ENCODE data around the gene TIE1.

DNA sequence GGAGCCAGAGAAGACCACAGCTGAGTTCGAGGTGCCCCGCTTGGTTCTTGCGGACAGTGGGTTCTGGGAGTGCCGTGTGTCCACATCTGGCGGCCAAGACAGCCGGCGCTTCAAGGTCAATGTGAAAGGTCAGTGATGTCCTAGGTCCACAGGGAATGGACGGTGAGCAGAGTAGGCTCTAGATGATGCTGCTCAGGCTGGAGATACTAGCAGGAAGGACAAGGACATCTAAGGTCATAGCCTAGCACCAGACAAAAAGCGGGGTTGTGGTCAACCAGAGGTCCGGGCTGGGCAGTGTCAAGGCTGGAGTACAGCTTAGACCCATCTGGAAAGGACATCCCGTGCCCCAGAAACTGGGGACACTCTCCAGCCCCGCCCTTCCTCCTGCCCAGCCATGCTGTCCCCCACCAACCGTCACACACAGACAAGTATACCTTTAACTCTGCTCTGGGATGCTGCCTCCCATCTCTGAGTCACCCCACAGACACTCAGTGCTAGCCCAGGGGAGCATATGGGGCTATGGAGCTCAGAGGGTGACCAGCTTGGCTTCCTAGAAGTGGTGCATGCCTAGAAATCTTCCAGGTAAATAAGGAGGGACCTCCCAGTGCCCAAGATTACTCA, 8.7 kb downstream of the TIE1 start:
- TF ChIP-seq POLR2A (IDR thresholded peaks at IDR 0.05), result no peak
- TF ChIP-seq, protein P1, sequence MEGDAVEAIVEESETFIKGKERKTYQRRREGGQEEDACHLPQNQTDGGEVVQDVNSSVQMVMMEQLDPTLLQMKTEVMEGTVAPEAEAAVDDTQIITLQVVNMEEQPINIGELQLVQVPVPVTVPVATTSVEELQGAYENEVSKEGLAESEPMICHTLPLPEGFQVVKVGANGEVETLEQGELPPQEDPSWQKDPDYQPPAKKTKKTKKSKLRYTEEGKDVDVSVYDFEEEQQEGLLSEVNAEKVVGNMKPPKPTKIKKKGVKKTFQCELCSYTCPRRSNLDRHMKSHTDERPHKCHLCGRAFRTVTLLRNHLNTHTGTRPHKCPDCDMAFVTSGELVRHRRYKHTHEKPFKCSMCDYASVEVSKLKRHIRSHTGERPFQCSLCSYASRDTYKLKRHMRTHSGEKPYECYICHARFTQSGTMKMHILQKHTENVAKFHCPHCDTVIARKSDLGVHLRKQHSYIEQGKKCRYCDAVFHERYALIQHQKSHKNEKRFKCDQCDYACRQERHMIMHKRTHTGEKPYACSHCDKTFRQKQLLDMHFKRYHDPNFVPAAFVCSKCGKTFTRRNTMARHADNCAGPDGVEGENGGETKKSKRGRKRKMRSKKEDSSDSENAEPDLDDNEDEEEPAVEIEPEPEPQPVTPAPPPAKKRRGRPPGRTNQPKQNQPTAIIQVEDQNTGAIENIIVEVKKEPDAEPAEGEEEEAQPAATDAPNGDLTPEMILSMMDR (IDR thresholded peaks at IDR 0.05), result no peak

All from Peyer's patch (tissue), 4 donors.